Measurements from ENCODE around the gene NINJ1.

Gene NINJ1

GRCh38 chr9:93161786-93162562, 27.9 kb upstream of the NINJ1 start:
- no peaks in the 10 kb centered on the region for H3K27me3 ChIP-seq (ENCODE audit: insufficient read depth, low read length)
- no peaks in the 10 kb centered on the region for H3K79me2 ChIP-seq (ENCODE audit: insufficient read depth, low read length)
- no peak for TF ChIP-seq CTCF (IDR thresholded peaks at IDR 0.05; ENCODE audit: low read length)
- no peak for TF ChIP-seq EZH2 (IDR thresholded peaks at IDR 0.05; ENCODE audit: borderline replicate concordance, low read length)
- no peaks in the 10 kb centered on the region for H3F3A ChIP-seq (ENCODE audit: insufficient read depth, low read length)
- H3K4me1 ChIP-seq (ENCODE audit: insufficient read depth, low read length, severe bottlenecking): peaks cover 10% of the 10 kb centered on the region
- no peaks in the 10 kb centered on the region for H3K9me3 ChIP-seq (ENCODE audit: low read length)
- no peak overlapping the region for H3K4me3 ChIP-seq (ENCODE audit: low read depth, low read length, poor library complexity, severe bottlenecking)
- H4K20me1 ChIP-seq (ENCODE audit: insufficient read depth, low read length): no peaks in the 10 kb centered on the region
- no peak overlapping the region for H2AFZ ChIP-seq (ENCODE audit: low read length)
- no peak overlapping the region for H3K9ac ChIP-seq (ENCODE audit: low read length)
- no peak overlapping the region for H3K27ac ChIP-seq (ENCODE audit: low read depth, low read length, poor library complexity, severe bottlenecking)
- no peaks in the 10 kb centered on the region for H3K9me2 ChIP-seq (ENCODE audit: low read depth, low read length)
- no peak overlapping the region for H3K4me2 ChIP-seq (ENCODE audit: low read length)
- no peaks in the 10 kb centered on the region for H3K36me3 ChIP-seq (ENCODE audit: insufficient read depth, low read length)

GRCh38 chr9:93159601-93160471, 25.8 kb upstream of the NINJ1 start:
- Histone ChIP-seq H3K4me3 (ENCODE audit: low read depth, low read length, poor library complexity, severe bottlenecking) (no peak overlapping the region), H3K4me1 (ENCODE audit: insufficient read depth, low read length, severe bottlenecking) (peaks cover 10% of the 10 kb centered on the region), H4K20me1 (ENCODE audit: insufficient read depth, low read length) (no peaks in the 10 kb centered on the region), H3K4me2 (ENCODE audit: low read length) (0 out of 2 replicates have a peak overlapping the region, but pooled peaks have one; percentile 7), H3K27ac (ENCODE audit: low read depth, low read length, poor library complexity, severe bottlenecking) (no peak overlapping the region), H3K9ac (ENCODE audit: low read length) (peak overlapping the region; percentile 4; the same call in 1 of the 2 replicates), H3K27me3 (ENCODE audit: insufficient read depth, low read length) (no peaks in the 10 kb centered on the region), H3F3A (ENCODE audit: insufficient read depth, low read length) (no peaks in the 10 kb centered on the region), H3K9me2 (ENCODE audit: low read depth, low read length) (no peaks in the 10 kb centered on the region), H3K79me2 (ENCODE audit: insufficient read depth, low read length) (no peaks in the 10 kb centered on the region), H3K9me3 (ENCODE audit: low read length) (no peaks in the 10 kb centered on the region), H3K36me3 (ENCODE audit: insufficient read depth, low read length) (no peaks in the 10 kb centered on the region), H2AFZ (ENCODE audit: low read length) (no peak overlapping the region)
- no peak for TF ChIP-seq EZH2 (IDR thresholded peaks at IDR 0.05; ENCODE audit: borderline replicate concordance, low read length)
- TF ChIP-seq CTCF (IDR thresholded peaks at IDR 0.05; ENCODE audit: low read length): peak; percentile 99

- Histone ChIP-seq H3K36me3 (ENCODE audit: insufficient read depth, low read length) (no peaks in the 10 kb centered on the region), H3K4me1 (ENCODE audit: insufficient read depth, low read length, severe bottlenecking) (peaks cover 10% of the 10 kb centered on the region), H3K27me3 (ENCODE audit: insufficient read depth, low read length) (no peaks in the 10 kb centered on the region), H3F3A (ENCODE audit: insufficient read depth, low read length) (no peaks in the 10 kb centered on the region), H3K79me2 (ENCODE audit: insufficient read depth, low read length) (no peaks in the 10 kb centered on the region), H3K4me2 (ENCODE audit: low read length) (no peak overlapping the region), H3K9me2 (ENCODE audit: low read depth, low read length) (no peaks in the 10 kb centered on the region), H2AFZ (ENCODE audit: low read length) (peak overlapping the region; percentile 20; the same call in 1 of the 2 replicates), H3K4me3 (ENCODE audit: low read depth, low read length, poor library complexity, severe bottlenecking) (no peak overlapping the region), H3K9ac (ENCODE audit: low read length) (no peak overlapping the region), H3K27ac (ENCODE audit: low read depth, low read length, poor library complexity, severe bottlenecking) (no peak overlapping the region), H3K9me3 (ENCODE audit: low read length) (no peaks in the 10 kb centered on the region), H4K20me1 (ENCODE audit: insufficient read depth, low read length) (no peaks in the 10 kb centered on the region)
- TF ChIP-seq CTCF (IDR thresholded peaks at IDR 0.05; ENCODE audit: low read length) (no peak), EZH2 (IDR thresholded peaks at IDR 0.05; ENCODE audit: borderline replicate concordance, low read length) (no peak)
Measured at GRCh38 chr9:93156475-93157008, 22.5 kb upstream of the NINJ1 start.

Measured in OCI-LY1 (cell line).